Neuronal stem cell (in vitro differentiated cells): ENCODE data around the gene CCDC154.

Experiments
- DNase-seq: peaks from one replicate; pipeline ENCODE4 v3.0.0-alpha.2; 2013; ENCODE audit warnings: low spot score
- H2AFZ ChIP-seq: one replicate; pipeline ENCODE4 v1.6.1; 2013; ENCODE audit warnings: mild to moderate bottlenecking, low read length, inconsistent platforms
- H2AK5ac ChIP-seq: 2 replicates; pipeline ENCODE4 v1.6.1; 2013; ENCODE audit warnings: low read depth, mild to moderate bottlenecking, inconsistent platforms, low read length, moderate library complexity, mixed read lengths
- H2BK120ac ChIP-seq: 2 replicates; pipeline ENCODE4 v1.6.1; 2013; ENCODE audit warnings: low read depth, mild to moderate bottlenecking, inconsistent platforms, low read length, moderate library complexity, mixed read lengths
- H2BK12ac ChIP-seq: one replicate; pipeline ENCODE4 v1.6.1; 2013; ENCODE audit warnings: low read length, inconsistent platforms
- H2BK15ac ChIP-seq: 2 replicates; pipeline ENCODE4 v1.6.1; 2013; ENCODE audit warnings: mild to moderate bottlenecking, low read length, inconsistent platforms, mixed read lengths
- H2BK5ac ChIP-seq: one replicate; pipeline ENCODE4 v1.6.1; 2013; ENCODE audit warnings: inconsistent platforms, mild to moderate bottlenecking, low read length, moderate library complexity
- H3K14ac ChIP-seq: one replicate; pipeline ENCODE4 v1.6.1; 2013; ENCODE audit warnings: low read length, inconsistent platforms
- H3K18ac ChIP-seq: 2 replicates; pipeline ENCODE4 v1.6.1; 2013; ENCODE audit warnings: low read length, inconsistent platforms
- H3K23ac ChIP-seq: 2 replicates; pipeline ENCODE4 v1.6.1; 2013; ENCODE audit warnings: low read depth, mild to moderate bottlenecking, mixed read lengths, low read length, inconsistent platforms; ENCODE audit not compliant: poor library complexity
- H3K27ac ChIP-seq: replicated peaks from 3 replicates; pipeline ENCODE4 v1.5.1; 2013; ENCODE audit warnings: low read length, inconsistent platforms
- H3K27me3 ChIP-seq, 3 experiments: 2 replicates each; pipeline ENCODE4 v1.6.1; 2013; ENCODE audit warnings: low read length in 3 of 3, mild to moderate bottlenecking in 2 of 3, inconsistent platforms in 1 of 3, low read depth in 1 of 3, mixed read lengths in 1 of 3, moderate library complexity in 1 of 3; ENCODE audit not compliant: control insufficient read depth in 3 of 3, insufficient read depth in 3 of 3
- H3K36me3 ChIP-seq, 2 donors: replicated peaks in 1 of 2; 2 replicates each; pipeline ENCODE4 v1.6.1; 2013; ENCODE audit warnings: low read length in 2 of 2; ENCODE audit not compliant: control insufficient read depth in 2 of 2, insufficient read depth in 2 of 2
- H3K4ac ChIP-seq: 2 replicates; pipeline ENCODE4 v1.6.1; 2013; ENCODE audit warnings: inconsistent platforms, mild to moderate bottlenecking, low read length, moderate library complexity
- H3K4me1 ChIP-seq, 2 donors: 1 replicate in 1 of 2; 2 replicates in 1 of 2; pipeline ENCODE4 v1.6.1; 2013; ENCODE audit warnings: low read length in 2 of 2, low read depth in 1 of 2; ENCODE audit not compliant: control insufficient read depth in 2 of 2, insufficient read depth in 1 of 2
- H3K4me2 ChIP-seq: one replicate; pipeline ENCODE4 v1.6.1; 2013; ENCODE audit warnings: mild to moderate bottlenecking, low read length, inconsistent platforms; ENCODE audit not compliant: insufficient read depth, poor library complexity, severe bottlenecking
- H3K4me3 ChIP-seq, 2 donors: 2 replicates each; pipeline ENCODE4 v1.5.1; 2013; ENCODE audit warnings: low read length in 2 of 2, mild to moderate bottlenecking in 2 of 2, inconsistent platforms in 1 of 2, moderate library complexity in 1 of 2
- H3K79me1 ChIP-seq: one replicate; pipeline ENCODE4 v1.6.1; 2013; ENCODE audit warnings: low read depth, mild to moderate bottlenecking, inconsistent platforms, low read length, moderate library complexity
- H3K9ac ChIP-seq: one replicate; pipeline ENCODE4 v1.6.1; 2013; ENCODE audit warnings: mild to moderate bottlenecking, low read depth, low read length, inconsistent platforms; ENCODE audit not compliant: poor library complexity
- H3K9me3 ChIP-seq, 2 donors: replicated peaks in 1 of 2; 2 replicates each; pipeline versions ENCODE3 to v1.6.1; 2013; ENCODE audit warnings: low read length in 2 of 2, mild to moderate bottlenecking in 2 of 2, inconsistent platforms in 1 of 2, low read depth in 1 of 2, mixed read lengths in 1 of 2, moderate library complexity in 1 of 2; ENCODE audit not compliant: control insufficient read depth in 2 of 2, insufficient read depth in 1 of 2
- H4K8ac ChIP-seq: one replicate; pipeline ENCODE4 v1.6.1; 2013; ENCODE audit warnings: low read depth, mild to moderate bottlenecking, inconsistent platforms, low read length, moderate library complexity
- H4K91ac ChIP-seq: one replicate; pipeline ENCODE4 v1.6.1; 2013; ENCODE audit warnings: low read length, low read depth, mild to moderate bottlenecking, inconsistent platforms; ENCODE audit not compliant: poor library complexity
- WGBS, 2 donors: extraction: QIAGEN DNeasy Blood & Tissue Kit; methylation state at CpG; one replicate each; pipeline ENCODE4 v1.1.7; 2013; ENCODE audit warnings: missing lambda C conversion rate in 2 of 2, mixed read lengths in 1 of 2; ENCODE audit not compliant: insufficient read length in 2 of 2, insufficient replicate concordance in 1 of 2; ENCODE audit errors: extremely low coverage in 2 of 2; 5-methylcytosine and 5-hydroxymethylcytosine counted together

Gene CCDC154

GRCh38 chr16:1394367-1394951 is 49.9 kb downstream of the CCDC154 start:
- Histone ChIP-seq H3K23ac (no peak overlapping the region), H3K4me3 (no peak overlapping the region), H3K79me1 (peaks cover 3% of the 10 kb centered on the region), H3K9me3 (no peaks in the 10 kb centered on the region), H3K4ac (no peak overlapping the region), H3K9ac (no peak overlapping the region), H2AFZ (no peak overlapping the region), H4K91ac (no peak overlapping the region), H2AK5ac (no peak overlapping the region), H3K36me3 (peaks cover 17 to 22% of the 10 kb centered on the region in 2 donors), H4K8ac (no peak overlapping the region), H3K14ac (no peak overlapping the region), H3K4me2 (no peak overlapping the region), H3K27me3 (no peaks in the 10 kb centered on the region), H3K27ac (no peak overlapping the region), H2BK15ac (no peak overlapping the region), H2BK120ac (no peak overlapping the region), H2BK5ac (no peak overlapping the region), H2BK12ac (no peak overlapping the region), H3K4me1 (no peaks in the 10 kb centered on the region), H3K18ac (no peak overlapping the region)
- no CpG with 5 or more reads among the region's 19 CpGs for WGBS, 2 donors
- no peak for DNase-seq

- H3K4me3 ChIP-seq, result no peak overlapping the region
- no peak overlapping the region for H2BK5ac ChIP-seq
- no peak overlapping the region for H2AFZ ChIP-seq
- no peak for DNase-seq
- no peak overlapping the region for H3K4ac ChIP-seq
- no peak overlapping the region for H4K91ac ChIP-seq
- H2BK15ac ChIP-seq, result no peak overlapping the region
- H3K4me2 ChIP-seq, result no peak overlapping the region
- no peak overlapping the region for H3K14ac ChIP-seq
- no peaks in the 10 kb centered on the region for H3K27me3 ChIP-seq
- H2BK12ac ChIP-seq, result no peak overlapping the region
- H3K9me3 ChIP-seq, result no peaks in the 10 kb centered on the region
- no peaks in the 10 kb centered on the region for H3K79me1 ChIP-seq
- no peak overlapping the region for H3K18ac ChIP-seq
- WGBS, 2 donors, result no CpG with 5 or more reads among the region's 21 CpGs
- H3K9ac ChIP-seq, result no peak overlapping the region
- H2BK120ac ChIP-seq, result no peak overlapping the region
- H3K23ac ChIP-seq, result no peak overlapping the region
- H3K36me3 ChIP-seq, result peaks cover 15 to 17% of the 10 kb centered on the region in 2 donors
- H3K4me1 ChIP-seq, result no peaks in the 10 kb centered on the region
- no peak overlapping the region for H3K27ac ChIP-seq
- no peak overlapping the region for H2AK5ac ChIP-seq
- no peak overlapping the region for H4K8ac ChIP-seq
Observed at GRCh38 chr16:1393613-1394176, 50.7 kb downstream of the CCDC154 start.

- peaks cover 15 to 19% of the 10 kb centered on the region in 2 donors for H3K36me3 ChIP-seq
- no peak overlapping the region for H3K9ac ChIP-seq
- no peaks in the 10 kb centered on the region for H3K27me3 ChIP-seq
- H3K14ac ChIP-seq, result no peak overlapping the region
- H3K27ac ChIP-seq, result no peak overlapping the region
- H2BK15ac ChIP-seq, result no peak overlapping the region
- H2AK5ac ChIP-seq, result no peak overlapping the region
- no peak overlapping the region for H2AFZ ChIP-seq
- H3K4me3 ChIP-seq, result no peak overlapping the region
- no peak overlapping the region for H2BK120ac ChIP-seq
- H3K79me1 ChIP-seq, result no peaks in the 10 kb centered on the region
- H4K8ac ChIP-seq, result no peak overlapping the region
- H3K4me1 ChIP-seq, result no peaks in the 10 kb centered on the region
- H3K4ac ChIP-seq, result no peak overlapping the region
- no peak overlapping the region for H4K91ac ChIP-seq
- H3K18ac ChIP-seq, result no peak overlapping the region
- WGBS, 2 donors, result no CpG with 5 or more reads among the region's 17 CpGs
- no peak overlapping the region for H3K23ac ChIP-seq
- no peak for DNase-seq
- no peak overlapping the region for H2BK12ac ChIP-seq
- no peak overlapping the region for H3K4me2 ChIP-seq
- no peak overlapping the region for H2BK5ac ChIP-seq
- no peaks in the 10 kb centered on the region for H3K9me3 ChIP-seq
Observed at GRCh38 chr16:1392826-1393225, 51.5 kb downstream of the CCDC154 start.

GRCh38 chr16:1390239-1390779 is 54.0 kb downstream of the CCDC154 start:
- no peak overlapping the region for H3K14ac ChIP-seq
- H3K9ac ChIP-seq, result peak overlapping the region; percentile 63
- H4K91ac ChIP-seq, result no peak overlapping the region
- no peak overlapping the region for H2AK5ac ChIP-seq
- no peaks in the 10 kb centered on the region for H3K9me3 ChIP-seq
- no peak overlapping the region for H2BK120ac ChIP-seq
- no peak overlapping the region for H2BK12ac ChIP-seq
- no peak overlapping the region for H2BK15ac ChIP-seq
- no CpG with 5 or more reads among the region's 28 CpGs for WGBS, 2 donors
- no peak overlapping the region for H3K23ac ChIP-seq
- no peak overlapping the region for H3K18ac ChIP-seq
- H3K79me1 ChIP-seq, result peaks cover 3% of the 10 kb centered on the region
- H3K4me2 ChIP-seq, result no peak overlapping the region
- H3K4ac ChIP-seq, result no peak overlapping the region
- no peak overlapping the region for H4K8ac ChIP-seq
- H2BK5ac ChIP-seq, result no peak overlapping the region
- no peak for DNase-seq
- no peak overlapping the region for H2AFZ ChIP-seq
- H3K27me3 ChIP-seq, result no peaks in the 10 kb centered on the region
- peaks cover 15 to 19% of the 10 kb centered on the region in 2 donors for H3K36me3 ChIP-seq
- H3K4me1 ChIP-seq, result no peaks in the 10 kb centered on the region
- no peak overlapping the region for H3K27ac ChIP-seq
- no peak overlapping the region for H3K4me3 ChIP-seq
